HG03108 (cell line): ENCODE data around the gene MYZAP.
A peak's percentile ranks its signal among the peaks of the same experiment; 100 is the strongest.

Experiments used
- ATAC-seq: cut with Tn5 transposase; IDR thresholded peaks from one replicate; pipeline ENCODE4 v1.9.1; 2021; ENCODE audit warnings: moderate library complexity; ENCODE audit not compliant: unreplicated experiment

The MYZAP gene

GRCh38 chr15:57561041-57561711 lies 30.5 kb upstream of the MYZAP start:
- ATAC-seq = peak; percentile 80

GRCh38 chr15:57562196-57562769 lies 29.4 kb upstream of the MYZAP start:
- ATAC-seq = no peak

- ATAC-seq = no peak
Observed at GRCh38 chr15:57563416-57563815, 28.3 kb upstream of the MYZAP start.

- ATAC-seq = no peak
Observed at GRCh38 chr15:57565311-57565710, 26.4 kb upstream of the MYZAP start.

GRCh38 chr15:57566834-57567233 lies 24.9 kb upstream of the MYZAP start:
- no peak for ATAC-seq

GRCh38 chr15:57567891-57568290 lies 23.8 kb upstream of the MYZAP start:
- no peak for ATAC-seq

- no peak for ATAC-seq
Observed at GRCh38 chr15:57568299-57568698, 23.4 kb upstream of the MYZAP start.

GRCh38 chr15:57570340-57570739 lies 21.4 kb upstream of the MYZAP start:
- ATAC-seq = no peak

GRCh38 chr15:57570994-57571393 lies 20.7 kb upstream of the MYZAP start:
- ATAC-seq = no peak

GRCh38 chr15:57571725-57572124 lies 20.0 kb upstream of the MYZAP start:
- ATAC-seq = no peak

GRCh38 chr15:57572468-57572867 lies 19.2 kb upstream of the MYZAP start:
- ATAC-seq = no peak

- no peak for ATAC-seq
Observed at GRCh38 chr15:57573151-57573550, 18.6 kb upstream of the MYZAP start.

- no peak for ATAC-seq
Observed at GRCh38 chr15:57575363-57575762, 16.3 kb upstream of the MYZAP start.

GRCh38 chr15:57578288-57578900 lies 13.3 kb upstream of the MYZAP start:
- no peak for ATAC-seq

GRCh38 chr15:57580428-57580827 lies 11.3 kb upstream of the MYZAP start:
- ATAC-seq = no peak

GRCh38 chr15:57580866-57581265 lies 10.8 kb upstream of the MYZAP start:
- no peak for ATAC-seq

- ATAC-seq = no peak
Observed at GRCh38 chr15:57582090-57582489, 9.6 kb upstream of the MYZAP start.

GRCh38 chr15:57583282-57583681 lies 8.4 kb upstream of the MYZAP start:
- ATAC-seq = no peak

- ATAC-seq = no peak
Observed at GRCh38 chr15:57583720-57584119, 8.0 kb upstream of the MYZAP start.

- ATAC-seq = no peak
Observed at GRCh38 chr15:57586661-57587424, 4.9 kb upstream of the MYZAP start.

GRCh38 chr15:57589281-57589680 lies 2.4 kb upstream of the MYZAP start:
- ATAC-seq = no peak

GRCh38 chr15:57589754-57590153 lies 1.9 kb upstream of the MYZAP start:
- no peak for ATAC-seq
